A549 treated with Hydrocortisone at 1 μM for 4 hours (cell line): ENCODE measurements around the gene KCNT2. TPM values are rescaled to one million over a fixed set of nuclear protein-coding genes. Genes with fewer than 3 reads are reported as not detected.

Source experiments
- total RNA-seq: library from RNA; stranded (reverse); fragments of 200-300 nt; extraction: Qiagen RNA extraction; gene quantifications from 5 replicates; pipeline ENCODE4 v1.2.3, GENCODE V29; 2022

The KCNT2 gene
- total RNA-seq = 0.02 to 0.07 TPM (median 0.05 TPM) in 4 of 5 replicates, not detected in the other

DNA sequence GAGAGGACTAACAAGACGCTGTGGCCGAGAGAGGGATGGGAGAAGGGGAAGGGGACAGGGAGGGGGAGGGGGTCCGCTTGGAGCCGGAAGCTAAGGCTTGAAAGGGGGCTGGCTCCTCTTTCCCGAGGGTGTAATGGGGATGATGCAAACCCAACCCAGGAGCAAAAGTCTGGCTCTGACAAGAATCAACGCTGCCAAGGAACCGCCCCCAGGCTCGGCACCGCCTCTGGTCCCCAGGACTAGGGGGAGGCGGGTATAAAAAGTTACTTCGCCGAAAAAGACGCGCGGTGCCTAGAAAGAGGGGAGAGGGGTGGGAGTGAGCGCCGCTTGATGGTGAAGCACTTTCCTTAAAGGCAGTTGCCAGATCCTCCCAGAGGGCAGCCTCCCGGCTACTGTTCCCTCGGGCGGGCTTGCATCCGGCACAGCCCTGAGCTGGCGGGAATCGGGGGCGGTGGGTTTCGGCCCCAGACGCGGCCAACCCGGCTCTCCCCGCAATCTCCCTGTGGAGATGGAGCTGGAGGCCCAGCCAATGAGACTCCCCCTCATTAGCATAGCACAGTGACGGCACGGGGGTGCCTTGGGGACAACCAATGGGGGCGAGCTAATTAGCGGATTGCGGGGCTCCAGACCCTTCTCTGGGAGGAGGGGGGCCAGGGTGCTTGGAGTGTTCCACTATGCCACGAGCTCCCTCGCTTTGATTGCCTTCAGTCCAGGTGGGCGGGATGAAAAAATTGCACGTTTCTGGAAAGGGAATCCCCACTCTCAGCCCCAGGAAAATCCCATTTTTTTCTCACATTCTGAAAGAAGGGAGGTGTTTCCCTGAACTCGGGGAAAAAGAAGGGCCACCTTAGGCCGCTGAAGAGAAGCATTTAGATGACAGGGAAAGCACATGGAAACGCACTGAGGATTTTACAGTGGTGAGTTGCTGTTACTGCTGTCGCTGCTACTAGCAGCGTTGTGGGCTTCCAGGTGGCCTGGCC lies at the start of gene KCNT2:
TSS of gene KCNT2 (minus strand) at position 51 of the 980 bp plus-strand sequence. CDS start 131 bp downstream, outside the sequence.

DNA sequence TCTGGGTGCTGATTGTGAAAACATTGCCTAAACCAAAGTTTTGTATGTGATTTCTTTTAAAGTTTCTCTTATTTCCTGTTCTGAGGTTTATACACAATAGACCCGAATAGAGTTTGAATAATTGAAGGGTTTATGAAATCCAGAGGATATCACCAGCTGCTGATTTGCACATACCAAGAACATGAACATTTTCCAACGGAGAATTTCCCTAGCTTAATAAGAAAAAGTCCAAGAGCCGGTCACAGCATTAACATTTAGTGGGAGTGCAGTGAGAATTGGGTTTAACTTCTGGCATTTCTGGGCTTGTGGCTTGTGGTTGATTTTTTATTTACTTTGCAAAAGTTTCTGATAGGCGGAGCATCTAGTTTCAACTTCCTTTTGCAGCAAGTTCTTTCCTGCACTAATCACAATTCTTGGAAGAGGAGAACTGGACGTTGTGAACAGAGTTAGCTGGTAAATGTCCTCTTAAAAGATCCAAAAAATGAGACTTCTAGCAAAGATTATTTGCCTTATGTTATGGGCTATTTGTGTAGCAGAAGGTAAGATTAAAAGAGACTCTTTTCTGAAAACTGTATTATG lies 43.5 kb upstream of the KCNT2 start, which contains the start of gene CFH:
TSS of gene CFH (plus strand) at position 407 of the 579 bp plus-strand sequence. CDS start at position 482, 75 bp downstream.

Other genes starting within 250 kb of the KCNT2 start
- gene CFH, start 43.6 kb upstream of the KCNT2 start, total RNA-seq = 4.3 to 5.1 TPM (median 4.4 TPM) in 5 replicates
- 0.16 to 0.22 TPM (median 0.20 TPM) in 4 of 5 replicates, not detected in the other for gene CFHR3, start 166.4 kb upstream of the KCNT2 start, total RNA-seq
- gene CFHR1, start 211.3 kb upstream of the KCNT2 start, total RNA-seq = 0.13 to 0.22 TPM (median 0.17 TPM) in 5 replicates